HEK293T (cell line): ENCODE measurements around the gene PPP2R1B.

Experiments used
- ARNT ChIP-seq: fragments of 450-650 bp; IDR thresholded peaks from 2 replicates; pipeline ENCODE4 v1.6.1; 2017; ENCODE audit warnings: mild to moderate bottlenecking
- BHLHE40 ChIP-seq: fragments of 450-650 bp; IDR thresholded peaks from 2 replicates; pipeline ENCODE4 v1.6.1; 2016; ENCODE audit warnings: mild to moderate bottlenecking, moderate library complexity, borderline replicate concordance
- CTBP1 ChIP-seq: fragments of 450-650 bp; IDR thresholded peaks from 2 replicates; pipeline ENCODE4 v1.6.1; 2016; ENCODE audit warnings: borderline replicate concordance
- ELF4 ChIP-seq: fragments of 450-650 bp; IDR thresholded peaks from 2 replicates; pipeline ENCODE4 v1.6.1; 2017; ENCODE audit warnings: antibody characterized with exemption
- FOXA1 ChIP-seq: fragments of 450-650 bp; IDR thresholded peaks from 2 replicates; pipeline ENCODE4 v1.6.1; 2016; ENCODE audit warnings: mild to moderate bottlenecking
- FOXK2 ChIP-seq: fragments of 450-650 bp; IDR thresholded peaks from 2 replicates; pipeline ENCODE4 v1.6.1; 2016; ENCODE audit warnings: mild to moderate bottlenecking
- FOXM1 ChIP-seq: fragments of 450-650 bp; IDR thresholded peaks from 2 replicates; pipeline ENCODE4 v1.6.1; 2017; ENCODE audit warnings: mild to moderate bottlenecking, borderline replicate concordance
- HDGF ChIP-seq: fragments of 450-650 bp; IDR thresholded peaks from 2 replicates; pipeline ENCODE4 v1.6.1; 2017; ENCODE audit warnings: antibody characterized with exemption, borderline replicate concordance
- LEF1 ChIP-seq: fragments of 450-650 bp; IDR thresholded peaks from 2 replicates; pipeline ENCODE4 v1.6.1; 2017; ENCODE audit warnings: mild to moderate bottlenecking, borderline replicate concordance
- NFRKB ChIP-seq: fragments of 450-650 bp; IDR thresholded peaks from 2 replicates; pipeline ENCODE4 v1.6.1; 2016; ENCODE audit warnings: mild to moderate bottlenecking, moderate library complexity
- PKNOX1 ChIP-seq: fragments of 450-650 bp; IDR thresholded peaks from 2 replicates; pipeline ENCODE4 v1.6.1; 2016
- SP1 ChIP-seq: fragments of 450-650 bp; IDR thresholded peaks from 2 replicates; pipeline ENCODE4 v1.6.1; 2017
- SUZ12 ChIP-seq: fragments of 450-650 bp; IDR thresholded peaks from 2 replicates; pipeline ENCODE4 v1.6.1; 2016; ENCODE audit warnings: mild to moderate bottlenecking
- TARDBP ChIP-seq: fragments of 450-650 bp; IDR thresholded peaks from 2 replicates; pipeline ENCODE4 v1.6.1; 2016

GRCh38 chr11:111693224-111693937, 72.8 kb downstream of the PPP2R1B start:
- TF ChIP-seq FOXM1 (no peak), SP1 (no peak), ELF4 (no peak), ARNT (no peak), NFRKB (no peak), LEF1 (no peak), HDGF (no peak), FOXK2 (no peak), SUZ12 (no peak), BHLHE40 (no peak), CTBP1 (no peak), FOXA1 (no peak), PKNOX1 (no peak), TARDBP (no peak)
